ENCODE measurements around the gene HAL. TPM values are rescaled to one million over a fixed set of nuclear protein-coding genes. Genes with fewer than 3 reads are reported as not detected.

The HAL gene
- total RNA-seq, 4 donors from 2014 or later: 1.2 TPM; not detected in 3

GRCh38 chr12:95998611-95999286 is 2.6 kb upstream of the HAL start:
- intact Hi-C loops (cut with DNase I): loop anchor here (1.0 to 10.0 kb wide), 3 partner anchors 79 to 416 kb away; no protein-coding TSS in a partner anchor
- H3K4me1 ChIP-seq: peaks cover 0 to 12% (median 2%) of the 10 kb centered on the region in 4 donors
- WGBS: 27% methylated on average over 7 of the region's 7 CpGs
- no peaks in the 10 kb centered on the region for H3K9me3 ChIP-seq
- H3K27me3 ChIP-seq: no peaks in the 10 kb centered on the region
- no peak overlapping the region for H3K27ac ChIP-seq (replicated peaks in 1 of 4)
- TF ChIP-seq POLR2AphosphoS5 (IDR thresholded peaks at IDR 0.05): no peak
- no peak for TF ChIP-seq EP300 (IDR thresholded peaks at IDR 0.05)
- peak; percentile 63 to 75 (median 73) for TF ChIP-seq CTCF (IDR thresholded peaks at IDR 0.05)
- no peak for TF ChIP-seq POLR2A (IDR thresholded peaks at IDR 0.05; ENCODE audit: low read depth)
- no peak for DNase-seq (ENCODE audit: extremely low spot score)
- peaks cover 15 to 44% (median 27%) of the 10 kb centered on the region in 4 donors for H3K36me3 ChIP-seq
- H3K4me3 ChIP-seq: no peak overlapping the region

- WGBS: 90% methylated on average over 5 of the region's 5 CpGs
Observed at GRCh38 chr12:95997911-95998510, 1.9 kb upstream of the HAL start.

GRCh38 chr12:95997276-95997675 is 1.1 kb upstream of the HAL start:
- 95% methylated on average over 3 of the region's 3 CpGs for WGBS
- H3K9me3 ChIP-seq: no peaks in the 10 kb centered on the region
- intact Hi-C loops (cut with DNase I): loop anchor here (5.0 to 10.0 kb wide), 2 partner anchors 172 to 415 kb away; no protein-coding TSS in a partner anchor
- peaks cover 0 to 12% (median 2%) of the 10 kb centered on the region in 4 donors for H3K4me1 ChIP-seq
- TF ChIP-seq POLR2AphosphoS5 (IDR thresholded peaks at IDR 0.05): no peak
- no peak for TF ChIP-seq POLR2A (IDR thresholded peaks at IDR 0.05; ENCODE audit: low read depth)
- no peak for TF ChIP-seq EP300 (IDR thresholded peaks at IDR 0.05)
- no peak for TF ChIP-seq CTCF (IDR thresholded peaks at IDR 0.05)
- H3K36me3 ChIP-seq: peaks cover 4 to 30% (median 16%) of the 10 kb centered on the region in 4 donors
- H3K4me3 ChIP-seq: no peak overlapping the region
- H3K27me3 ChIP-seq: no peaks in the 10 kb centered on the region
- DNase-seq (ENCODE audit: extremely low spot score): no peak
- no peak overlapping the region for H3K27ac ChIP-seq (replicated peaks in 1 of 4)

More at GRCh38 chr12:95997911-95998510, 1.9 kb upstream of the HAL start:
- Histone ChIP-seq H3K27ac (replicated peaks in 1 of 4) (no peak overlapping the region), H3K27me3 (no peaks in the 10 kb centered on the region), H3K4me3 (no peak overlapping the region), H3K36me3 (peaks cover 9 to 36% (median 24%) of the 10 kb centered on the region in 4 donors), H3K4me1 (peaks cover 0 to 12% (median 2%) of the 10 kb centered on the region in 4 donors), H3K9me3 (no peaks in the 10 kb centered on the region)
- TF ChIP-seq CTCF (IDR thresholded peaks at IDR 0.05): no peak
- TF ChIP-seq POLR2A (IDR thresholded peaks at IDR 0.05; ENCODE audit: low read depth): no peak
- no peak for TF ChIP-seq EP300 (IDR thresholded peaks at IDR 0.05)
- TF ChIP-seq POLR2AphosphoS5 (IDR thresholded peaks at IDR 0.05): no peak
- intact Hi-C loops (cut with DNase I): loop anchor here (1.0 to 10.0 kb wide), 3 partner anchors 79 to 416 kb away; no protein-coding TSS in a partner anchor
- DNase-seq (ENCODE audit: extremely low spot score): no peak

- H3K36me3 ChIP-seq: peaks cover 0 to 11% (median 5%) of the 10 kb centered on the region in 4 donors
- no peak for DNase-seq (ENCODE audit: extremely low spot score)
- no peaks in the 10 kb centered on the region for H3K27me3 ChIP-seq
- intact Hi-C loops (cut with DNase I): loop anchor here (5.0 to 10.0 kb wide), 2 partner anchors 171 to 413 kb away; no protein-coding TSS in a partner anchor
- 93% methylated on average over 18 of the region's 29 CpGs for WGBS
- no peaks in the 10 kb centered on the region for H3K9me3 ChIP-seq
- H3K4me1 ChIP-seq: peaks cover 0 to 12% (median 2%) of the 10 kb centered on the region in 4 donors
- no peak for TF ChIP-seq POLR2AphosphoS5 (IDR thresholded peaks at IDR 0.05)
- TF ChIP-seq POLR2A (IDR thresholded peaks at IDR 0.05; ENCODE audit: low read depth): no peak
- H3K4me3 ChIP-seq: no peak overlapping the region
- H3K27ac ChIP-seq (replicated peaks in 1 of 4): no peak overlapping the region
Observed at GRCh38 chr12:95995238-95996031, 709 bp downstream of the HAL start.

All from esophagus muscularis mucosa (tissue), 4 donors.